Right lobe of liver (tissue), 4 donors: ENCODE measurements around the gene ZMIZ1.

ENCODE experiments used
- POLR2A ChIP-seq: fragments of 450-650 bp; IDR thresholded peaks from one replicate; pipeline ENCODE4 v1.6.1; 2017; ENCODE audit warnings: antibody characterized with exemption, mild to moderate bottlenecking
- TF ChIP-seq, protein P1 (sequence below), 4 donors: fragments of 200-600 bp in 3 of 4; fragments of 450-650 bp in 1 of 4; IDR thresholded peaks; one replicate each; pipeline versions ENCODE4 v1.5.1 to v1.8.0; 2016 to 2022; ENCODE audit warnings: antibody characterized with exemption in 4 of 4, mild to moderate bottlenecking in 2 of 4
- donor health status: DM: no; HTN: no; CAD: no.
- donor health status: DM: no; HTN: no; CAD: no.
- donor health status: DM: no; HTN: yes; CAD: no.

DNA sequence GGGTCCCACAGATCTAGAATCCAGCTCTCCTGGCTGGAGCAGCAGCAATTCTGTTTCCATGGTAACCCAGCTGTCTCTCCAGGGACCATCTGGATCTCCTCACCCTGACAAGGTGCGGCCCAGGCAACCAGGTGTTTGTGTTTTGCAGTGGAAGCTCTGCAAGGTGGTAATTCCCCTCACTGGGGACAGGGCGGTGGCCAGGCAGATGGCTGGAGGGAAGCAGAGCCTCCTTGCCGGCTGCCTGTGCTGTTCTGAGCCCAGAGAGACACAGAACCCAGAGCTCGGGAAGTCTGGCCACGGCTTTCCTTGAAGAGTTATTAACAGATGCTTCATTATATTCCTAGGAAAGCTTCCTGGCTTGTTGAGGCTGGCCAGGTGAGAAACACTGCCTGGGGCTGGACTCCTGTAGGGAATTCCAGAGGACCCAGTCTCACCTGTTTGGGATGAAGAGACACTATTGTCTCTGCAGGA, 160.3 kb downstream of the ZMIZ1 start:
- TF ChIP-seq, protein P1, sequence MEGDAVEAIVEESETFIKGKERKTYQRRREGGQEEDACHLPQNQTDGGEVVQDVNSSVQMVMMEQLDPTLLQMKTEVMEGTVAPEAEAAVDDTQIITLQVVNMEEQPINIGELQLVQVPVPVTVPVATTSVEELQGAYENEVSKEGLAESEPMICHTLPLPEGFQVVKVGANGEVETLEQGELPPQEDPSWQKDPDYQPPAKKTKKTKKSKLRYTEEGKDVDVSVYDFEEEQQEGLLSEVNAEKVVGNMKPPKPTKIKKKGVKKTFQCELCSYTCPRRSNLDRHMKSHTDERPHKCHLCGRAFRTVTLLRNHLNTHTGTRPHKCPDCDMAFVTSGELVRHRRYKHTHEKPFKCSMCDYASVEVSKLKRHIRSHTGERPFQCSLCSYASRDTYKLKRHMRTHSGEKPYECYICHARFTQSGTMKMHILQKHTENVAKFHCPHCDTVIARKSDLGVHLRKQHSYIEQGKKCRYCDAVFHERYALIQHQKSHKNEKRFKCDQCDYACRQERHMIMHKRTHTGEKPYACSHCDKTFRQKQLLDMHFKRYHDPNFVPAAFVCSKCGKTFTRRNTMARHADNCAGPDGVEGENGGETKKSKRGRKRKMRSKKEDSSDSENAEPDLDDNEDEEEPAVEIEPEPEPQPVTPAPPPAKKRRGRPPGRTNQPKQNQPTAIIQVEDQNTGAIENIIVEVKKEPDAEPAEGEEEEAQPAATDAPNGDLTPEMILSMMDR (IDR thresholded peaks at IDR 0.05), result no peak
- no peak for TF ChIP-seq POLR2A
